GM21619 (cell line): ENCODE measurements around the gene SLC7A14.

Source experiments
- ATAC-seq: cut with Tn5 transposase; IDR thresholded peaks from one replicate; pipeline ENCODE4 v1.9.1; 2021; ENCODE audit not compliant: unreplicated experiment

The SLC7A14 gene

GRCh38 chr3:170499562-170500156 lies 86.2 kb downstream of the SLC7A14 start:
- ATAC-seq, result no peak

GRCh38 chr3:170497207-170498095 lies 88.4 kb downstream of the SLC7A14 start:
- ATAC-seq, result no peak

GRCh38 chr3:170496868-170497140 lies 89.1 kb downstream of the SLC7A14 start:
- no peak for ATAC-seq

GRCh38 chr3:170496026-170496867 lies 89.6 kb downstream of the SLC7A14 start:
- ATAC-seq, result no peak

- ATAC-seq, result no peak
Measured at GRCh38 chr3:170494766-170495165, 91.1 kb downstream of the SLC7A14 start.

GRCh38 chr3:170493712-170494182 lies 92.1 kb downstream of the SLC7A14 start:
- ATAC-seq, result no peak

- ATAC-seq, result no peak
Measured at GRCh38 chr3:170491901-170492300, 94.0 kb downstream of the SLC7A14 start.

GRCh38 chr3:170490828-170491560 lies 94.9 kb downstream of the SLC7A14 start:
- ATAC-seq, result no peak

- no peak for ATAC-seq
Measured at GRCh38 chr3:170488802-170489201, 97.1 kb downstream of the SLC7A14 start.

GRCh38 chr3:170487031-170487430 lies 98.8 kb downstream of the SLC7A14 start:
- no peak for ATAC-seq

GRCh38 chr3:170486398-170486797 lies 99.5 kb downstream of the SLC7A14 start:
- no peak for ATAC-seq

- ATAC-seq, result no peak
Measured at GRCh38 chr3:170485696-170486095, 100.2 kb downstream of the SLC7A14 start.

GRCh38 chr3:170485294-170485693 lies 100.6 kb downstream of the SLC7A14 start:
- ATAC-seq, result no peak

GRCh38 chr3:170484869-170485268 lies 101.0 kb downstream of the SLC7A14 start:
- ATAC-seq, result no peak

GRCh38 chr3:170483485-170484262 lies 102.2 kb downstream of the SLC7A14 start:
- ATAC-seq, result no peak

GRCh38 chr3:170482199-170482598 lies 103.7 kb downstream of the SLC7A14 start:
- ATAC-seq, result no peak

GRCh38 chr3:170480111-170480510 lies 105.8 kb downstream of the SLC7A14 start:
- no peak for ATAC-seq

- no peak for ATAC-seq
Measured at GRCh38 chr3:170477395-170477794, 108.5 kb downstream of the SLC7A14 start.

GRCh38 chr3:170476291-170476690 lies 109.6 kb downstream of the SLC7A14 start:
- ATAC-seq, result no peak

- ATAC-seq, result no peak
Measured at GRCh38 chr3:170475092-170475685, 110.7 kb downstream of the SLC7A14 start.
